ENCODE data around the gene PPP2R5C. TPM values are rescaled to one million over a fixed set of nuclear protein-coding genes. Genes with fewer than 3 reads are reported as not detected.

PPP2R5C gene
- total RNA-seq, 1 experiment from 2014 or later, result 93.0 TPM

DNA sequence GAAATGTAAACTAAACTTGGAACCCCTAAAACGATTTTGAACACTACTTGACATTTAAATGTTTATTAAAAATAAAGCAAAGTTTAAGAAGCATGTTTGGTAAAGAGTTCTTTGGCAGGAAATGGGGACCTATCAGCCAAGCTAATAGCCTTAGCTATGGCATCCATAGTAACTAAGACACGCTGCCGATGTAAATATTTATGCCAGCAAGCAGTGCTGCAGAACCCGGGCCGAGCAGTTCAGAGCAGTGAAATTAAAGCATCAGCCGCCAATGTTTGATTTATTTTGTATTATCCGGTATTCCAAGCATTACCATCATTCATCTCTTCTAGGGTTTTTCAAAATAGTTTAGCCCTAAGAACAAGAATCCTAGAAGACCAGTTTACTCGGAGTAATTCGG, 61.6 kb downstream of the PPP2R5C start:
- H3K27me3 ChIP-seq (ENCODE audit: insufficient read depth, low read length), result no peaks in the 10 kb centered on the region
- TF ChIP-seq, protein P1, sequence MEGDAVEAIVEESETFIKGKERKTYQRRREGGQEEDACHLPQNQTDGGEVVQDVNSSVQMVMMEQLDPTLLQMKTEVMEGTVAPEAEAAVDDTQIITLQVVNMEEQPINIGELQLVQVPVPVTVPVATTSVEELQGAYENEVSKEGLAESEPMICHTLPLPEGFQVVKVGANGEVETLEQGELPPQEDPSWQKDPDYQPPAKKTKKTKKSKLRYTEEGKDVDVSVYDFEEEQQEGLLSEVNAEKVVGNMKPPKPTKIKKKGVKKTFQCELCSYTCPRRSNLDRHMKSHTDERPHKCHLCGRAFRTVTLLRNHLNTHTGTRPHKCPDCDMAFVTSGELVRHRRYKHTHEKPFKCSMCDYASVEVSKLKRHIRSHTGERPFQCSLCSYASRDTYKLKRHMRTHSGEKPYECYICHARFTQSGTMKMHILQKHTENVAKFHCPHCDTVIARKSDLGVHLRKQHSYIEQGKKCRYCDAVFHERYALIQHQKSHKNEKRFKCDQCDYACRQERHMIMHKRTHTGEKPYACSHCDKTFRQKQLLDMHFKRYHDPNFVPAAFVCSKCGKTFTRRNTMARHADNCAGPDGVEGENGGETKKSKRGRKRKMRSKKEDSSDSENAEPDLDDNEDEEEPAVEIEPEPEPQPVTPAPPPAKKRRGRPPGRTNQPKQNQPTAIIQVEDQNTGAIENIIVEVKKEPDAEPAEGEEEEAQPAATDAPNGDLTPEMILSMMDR (conservative IDR thresholded peaks at IDR 0.05), result no peak
- H3K23ac ChIP-seq (ENCODE audit: insufficient read length, low read depth, low read length), result no peak overlapping the region
- no peak overlapping the region for H3K27ac ChIP-seq (ENCODE audit: insufficient read length, low read depth, low read length)
- H3K4ac ChIP-seq (ENCODE audit: low read depth, low read length), result no peak overlapping the region
- H3K56ac ChIP-seq (ENCODE audit: insufficient read length, low read depth, low read length), result no peak overlapping the region
- no peaks in the 10 kb centered on the region for H3K27me3 Mint-ChIP-seq (ENCODE audit: low read depth)
- H3K79me1 ChIP-seq (ENCODE audit: insufficient read depth, low read depth, low read length, poor library complexity, severe bottlenecking), result peaks cover 9% of the 10 kb centered on the region
- no peak overlapping the region for H3K18ac ChIP-seq (ENCODE audit: insufficient read length, low read depth, low read length)
- no peak overlapping the region for H2BK5ac ChIP-seq (ENCODE audit: insufficient read length, low read length)
- no peak overlapping the region for H2AFZ ChIP-seq (ENCODE audit: low read length)
- H3K9me3 Mint-ChIP-seq, result peaks cover 0 to 3% of the 10 kb centered on the region in 2 experiments; a peak in 1 of 5 replicates
- H2BK20ac ChIP-seq (ENCODE audit: low read depth, low read length, poor library complexity, severe bottlenecking), result no peak overlapping the region
- H4K91ac ChIP-seq (ENCODE audit: insufficient read length, low read depth, low read length), result no peak overlapping the region
- H2BK15ac ChIP-seq (ENCODE audit: low read depth, low read length), result no peak overlapping the region
- H4K20me1 ChIP-seq (ENCODE audit: control insufficient read depth, insufficient read depth, insufficient read length), result no peaks in the 10 kb centered on the region
- H2AK5ac ChIP-seq (ENCODE audit: insufficient read length, low read length), result no peak overlapping the region
- no peak overlapping the region for H3T11ph ChIP-seq (ENCODE audit: low read length)
- no CpG with 5 or more reads among the region's 9 CpGs for WGBS (ENCODE audit: extremely low coverage, insufficient read length, low lambda C conversion rate)
- no peak overlapping the region for H2BK120ac ChIP-seq (ENCODE audit: low read depth, low read length, poor library complexity, severe bottlenecking)
- H3K9me3 ChIP-seq (ENCODE audit: control insufficient read depth, low read depth, low read length), result no peaks in the 10 kb centered on the region
- no peak for DNase-seq
- no peaks in the 10 kb centered on the region for H3K23me2 ChIP-seq (ENCODE audit: insufficient read length, low read depth, low read length, poor library complexity, severe bottlenecking)
- H2BK12ac ChIP-seq (ENCODE audit: insufficient read length, low read depth, low read length), result no peak overlapping the region
- no peak overlapping the region for H4K8ac ChIP-seq (replicated peaks; ENCODE audit: insufficient read length, low read depth, low read length)
- no peaks in the 10 kb centered on the region for H3K4me1 Mint-ChIP-seq
- H3K9ac ChIP-seq (ENCODE audit: extremely low read depth, insufficient read length, low read length), result no peak overlapping the region
- H3K4me3 Mint-ChIP-seq, result no peak overlapping the region
- H3K27ac Mint-ChIP-seq, result no peak overlapping the region; a peak in 1 of 7 replicates
- no peak overlapping the region for H3K14ac ChIP-seq (ENCODE audit: insufficient read depth, low read length)
- no peak overlapping the region for H3K4me2 ChIP-seq (ENCODE audit: insufficient read depth, insufficient read length, low read length)
- peaks cover 10 to 19% (median 14%) of the 10 kb centered on the region in 3 experiments; a peak in 5 of 7 replicates for H3K36me3 Mint-ChIP-seq (ENCODE audit: insufficient read depth in 1 of 3, low read depth in 3 of 3)
- H3K4me1 ChIP-seq (ENCODE audit: insufficient read depth, low read length), result no peaks in the 10 kb centered on the region
- peaks cover 4% of the 10 kb centered on the region; the same call in 1 of the 2 replicates for H3K79me2 ChIP-seq (ENCODE audit: insufficient read depth, low read length)
- no peak overlapping the region for H4K5ac ChIP-seq (ENCODE audit: insufficient read length, low read depth, low read length)
